Measurements from ENCODE around the gene LRMDA. TPM values are rescaled to one million over a fixed set of nuclear protein-coding genes. Genes with fewer than 3 reads are reported as not detected.

LRMDA gene
- total RNA-seq, 2 experiments from 2014 or later = not detected

- TF ChIP-seq CTCF (conservative IDR thresholded peaks at IDR 0.05; ENCODE audit: low read length) (no peak), EZH2phosphoT487 (IDR thresholded peaks at IDR 0.05; ENCODE audit: borderline replicate concordance, low read depth, low read length) (no peak)
These were observed 847.5 kb downstream of the LRMDA start for GRCh38 chr10:76278811-76279460.

GRCh38 chr10:76281659-76282058, 850.2 kb downstream of the LRMDA start:
- no peaks in the 10 kb centered on the region for H3K79me2 ChIP-seq (ENCODE audit: insufficient read depth, low read depth, low read length)
- no peaks in the 10 kb centered on the region for H3K4me1 ChIP-seq (ENCODE audit: insufficient read depth, low read length, poor library complexity, severe bottlenecking)
- no TSS peak for BruUV-seq (replicated peaks)
- no peak overlapping the region for H3K27ac ChIP-seq (ENCODE audit: low read depth, low read length, poor library complexity, severe bottlenecking)
- TF ChIP-seq EZH2phosphoT487 (IDR thresholded peaks at IDR 0.05; ENCODE audit: borderline replicate concordance, low read depth, low read length) = no peak
- no peak for TF ChIP-seq CTCF (conservative IDR thresholded peaks at IDR 0.05; ENCODE audit: low read length)
- no peak for DNase-seq (ENCODE audit: low spot score)
- POLR2A ChIA-PET = no interaction called here
- H3K9me2 ChIP-seq (ENCODE audit: insufficient read depth, low read length) = no peaks in the 10 kb centered on the region
- H3K4me2 ChIP-seq (ENCODE audit: low read length) = no peak overlapping the region
- H4K20me1 ChIP-seq (ENCODE audit: insufficient read depth, low read length) = no peaks in the 10 kb centered on the region
- CTCF ChIA-PET (ENCODE audit: unreplicated experiment) = no interaction called here
- H3K9me3 ChIP-seq (ENCODE audit: low read length) = no peaks in the 10 kb centered on the region
- H3K4me3 ChIP-seq (ENCODE audit: low read depth, low read length, poor library complexity, severe bottlenecking) = no peak overlapping the region
- intact Hi-C loops (cut with micrococcal nuclease; ENCODE audit: unreplicated experiment) = no loop called here
- H2AFZ ChIP-seq (ENCODE audit: low read length) = no peak overlapping the region
- no peaks in the 10 kb centered on the region for H3K36me3 ChIP-seq (ENCODE audit: insufficient read depth, low read length)

More at GRCh38 chr10:76278811-76279460, 847.5 kb downstream of the LRMDA start:
- Histone ChIP-seq H3K4me3 (ENCODE audit: low read depth, low read length, poor library complexity, severe bottlenecking) (no peak overlapping the region), H2AFZ (ENCODE audit: low read length) (no peak overlapping the region), H3K79me2 (ENCODE audit: insufficient read depth, low read depth, low read length) (no peaks in the 10 kb centered on the region), H3K9me3 (ENCODE audit: low read length) (no peaks in the 10 kb centered on the region), H3K4me2 (ENCODE audit: low read length) (no peak overlapping the region), H3K36me3 (ENCODE audit: insufficient read depth, low read length) (no peaks in the 10 kb centered on the region), H3K4me1 (ENCODE audit: insufficient read depth, low read length, poor library complexity, severe bottlenecking) (no peaks in the 10 kb centered on the region), H3K27ac (ENCODE audit: low read depth, low read length, poor library complexity, severe bottlenecking) (no peak overlapping the region), H3K9me2 (ENCODE audit: insufficient read depth, low read length) (no peaks in the 10 kb centered on the region), H4K20me1 (ENCODE audit: insufficient read depth, low read length) (no peaks in the 10 kb centered on the region)
- no peak for DNase-seq (ENCODE audit: low spot score)
- intact Hi-C loops (cut with micrococcal nuclease; ENCODE audit: unreplicated experiment) = no loop called here
- BruUV-seq (replicated peaks) = no TSS peak
- ChIA-PET POLR2A (interaction anchor here (0.6 kb wide), 1 partner anchor 185 kb away, joined by 3 read pairs; no protein-coding TSS in a partner anchor), CTCF (ENCODE audit: unreplicated experiment) (no interaction called here)

Measured in OCI-LY7 (cell line).